Breast epithelium (tissue), 4 donors: ENCODE measurements around the gene OTOF. TPM values are rescaled to one million over a fixed set of nuclear protein-coding genes. Genes with fewer than 3 reads are reported as not detected.
A peak's percentile ranks its signal among the peaks of the same experiment; 100 is the strongest.

Source experiments
- DNase-seq, 2 donors: peaks; one replicate each; pipeline ENCODE4 v3.0.0-alpha.2; 2019; ENCODE audit warnings: low spot score in 2 of 2
- H3K27ac ChIP-seq, 2 donors: fragments of 200-600 bp; sonication (generic) in 1 of 2; one replicate each; pipeline ENCODE4 v1.5.1; 2016 to 2019; ENCODE audit warnings: mild to moderate bottlenecking in 1 of 2
- H3K27me3 ChIP-seq, 2 donors: fragments of 200-600 bp; sonication (generic) in 1 of 2; one replicate each; pipeline versions ENCODE4 v1.5.1 to v1.6.0; 2017 to 2019; ENCODE audit warnings: control low read depth in 1 of 2, mild to moderate bottlenecking in 1 of 2
- H3K36me3 ChIP-seq: fragments of 200-600 bp; one replicate; pipeline ENCODE4 v1.5.1; 2019
- H3K4me1 ChIP-seq, 2 donors: fragments of 200-600 bp; sonication (generic); one replicate each; pipeline ENCODE4 v1.5.1; 2016 to 2019; ENCODE audit warnings: control low read depth in 1 of 2
- H3K4me3 ChIP-seq, 3 donors: fragments of 200-600 bp; sonication (generic); 1 replicate in 2 of 3; 2 replicates in 1 of 3; pipeline ENCODE4 v1.5.1; 2016 to 2019; ENCODE audit warnings: mild to moderate bottlenecking in 3 of 3, moderate library complexity in 2 of 3
- H3K9me3 ChIP-seq, 2 donors: fragments of 200-600 bp; sonication (generic) in 1 of 2; one replicate each; pipeline ENCODE4 v1.5.1; 2016 to 2019; ENCODE audit warnings: control low read depth in 1 of 2
- CTCF ChIP-seq, 3 donors: fragments of 450-650 bp; IDR thresholded peaks; one replicate each; pipeline ENCODE4 v1.5.1; 2016 to 2017; ENCODE audit warnings: antibody characterized with exemption in 3 of 3, mild to moderate bottlenecking in 3 of 3, moderate library complexity in 3 of 3
- POLR2A ChIP-seq: fragments of 450-650 bp; IDR thresholded peaks from one replicate; pipeline ENCODE4 v1.6.1; 2016; ENCODE audit warnings: antibody characterized with exemption, mild to moderate bottlenecking, moderate library complexity
- POLR2AphosphoS5 ChIP-seq, 3 donors: sonication (generic); formaldehyde crosslinking; IDR thresholded peaks; one replicate each; pipeline ENCODE4 v1.6.1; 2017; ENCODE audit warnings: antibody characterized with exemption in 3 of 3
- intact Hi-C: fragments of 100-400 bp; cut with DNase I; formaldehyde crosslinking; loops from one replicate; pipeline ENCODE4 v1.15.1; 2023; ENCODE audit warnings: low total_unique reads
- total RNA-seq, 3 donors: library from RNA; depleted of rRNA; stranded (reverse); fragments of >200 nt; gene quantifications; one replicate each; pipeline ENCODE4 v1.1.0, GENCODE V29; 2016

Gene OTOF
- total RNA-seq, 3 donors from 2014 or later: 0.15 to 0.33 (median 0.32) TPM

- Histone ChIP-seq H3K27ac (no peak overlapping the region), H3K36me3 (no peaks in the 10 kb centered on the region), H3K4me3 (no peak overlapping the region), H3K27me3 (no peaks in the 10 kb centered on the region), H3K4me1 (no peaks in the 10 kb centered on the region), H3K9me3 (peaks cover 6 to 12% of the 10 kb centered on the region in 2 donors)
- TF ChIP-seq POLR2AphosphoS5 (IDR thresholded peaks at IDR 0.05): no peak
- TF ChIP-seq CTCF (IDR thresholded peaks at IDR 0.05): no peak
- TF ChIP-seq POLR2A: no peak
- intact Hi-C loops: no loop called here
- DNase-seq: no peak
Measured at GRCh38 chr2:26465266-26465925, 12.5 kb downstream of the OTOF start.

GRCh38 chr2:26464390-26465265 lies 13.3 kb downstream of the OTOF start:
- Histone ChIP-seq H3K4me1 (no peaks in the 10 kb centered on the region), H3K36me3 (no peaks in the 10 kb centered on the region), H3K27me3 (no peaks in the 10 kb centered on the region), H3K4me3 (no peak overlapping the region), H3K9me3 (peaks cover 6 to 7% of the 10 kb centered on the region in 2 donors), H3K27ac (no peak overlapping the region)
- intact Hi-C loops: no loop called here
- DNase-seq: no peak
- no peak for TF ChIP-seq CTCF (IDR thresholded peaks at IDR 0.05)
- TF ChIP-seq POLR2AphosphoS5 (IDR thresholded peaks at IDR 0.05): no peak
- TF ChIP-seq POLR2A: no peak

- Histone ChIP-seq H3K4me3 (no peak overlapping the region), H3K27ac (no peak overlapping the region), H3K9me3 (no peaks in the 10 kb centered on the region), H3K36me3 (no peaks in the 10 kb centered on the region), H3K27me3 (no peaks in the 10 kb centered on the region), H3K4me1 (no peaks in the 10 kb centered on the region)
- intact Hi-C loops: no loop called here
- no peak for DNase-seq
- TF ChIP-seq POLR2AphosphoS5 (IDR thresholded peaks at IDR 0.05) (no peak), POLR2A (no peak), CTCF (IDR thresholded peaks at IDR 0.05) (no peak)
Measured at GRCh38 chr2:26463244-26464192, 14.4 kb downstream of the OTOF start.

- DNase-seq: peak in 1 of 2 donors; percentile 39
- intact Hi-C loops: no loop called here
- Histone ChIP-seq H3K4me3 (no peak overlapping the region), H3K27me3 (no peaks in the 10 kb centered on the region), H3K36me3 (no peaks in the 10 kb centered on the region), H3K27ac (no peak overlapping the region), H3K4me1 (no peaks in the 10 kb centered on the region), H3K9me3 (no peaks in the 10 kb centered on the region)
- TF ChIP-seq CTCF (IDR thresholded peaks at IDR 0.05): no peak
- TF ChIP-seq POLR2A: no peak
- TF ChIP-seq POLR2AphosphoS5 (IDR thresholded peaks at IDR 0.05): no peak
Measured at GRCh38 chr2:26462511-26463243, 15.2 kb downstream of the OTOF start.
